Heart left ventricle (tissue), 16 donors: ENCODE data around the gene PRRG1. TPM values are rescaled to one million over a fixed set of nuclear protein-coding genes. Genes with fewer than 3 reads are reported as not detected.

Experiments used
- ATAC-seq, 4 donors: fragments of 200-7000 bp; cut with Tn5 transposase; one replicate each; pipeline ENCODE4 v1.9.1; 2020 to 2022; ENCODE audit warnings: moderate library complexity in 4 of 4, mild to moderate bottlenecking in 3 of 4, moderate number of reproducible peaks in 1 of 4
- DNase-seq, 5 donors: peaks; one replicate each; pipeline ENCODE4 v3.0.0-alpha.2; 2020
- H3K27ac ChIP-seq, 12 donors: fragments of 200-600 bp; sonication (generic) in 4 of 12; one replicate each; pipeline versions ENCODE4 v1.5.0 to v1.8.0; 2016 to 2022; ENCODE audit warnings: mild to moderate bottlenecking in 2 of 12
- H3K27me3 ChIP-seq, 9 donors: fragments of 200-600 bp; sonication (generic) in 2 of 9; one replicate each; pipeline versions ENCODE4 v1.5.1 to v1.8.0; 2016 to 2022; ENCODE audit warnings: mild to moderate bottlenecking in 3 of 9
- H3K36me3 ChIP-seq, 9 donors: fragments of 200-600 bp; sonication (generic) in 2 of 9; one replicate each; pipeline versions ENCODE4 v1.5.0 to v1.8.0; 2018 to 2022; ENCODE audit warnings: mild to moderate bottlenecking in 2 of 9
- H3K4me1 ChIP-seq, 12 donors: fragments of 200-600 bp; sonication (generic) in 4 of 12; one replicate each; pipeline versions ENCODE4 v1.5.0 to v1.8.0; 2016 to 2022; ENCODE audit warnings: mild to moderate bottlenecking in 3 of 12
- H3K4me3 ChIP-seq, 12 donors: fragments of 200-600 bp; sonication (generic) in 4 of 12; one replicate each; pipeline versions ENCODE4 v1.5.0 to v1.8.0; 2017 to 2022; ENCODE audit warnings: mild to moderate bottlenecking in 9 of 12, moderate library complexity in 4 of 12
- H3K9me3 ChIP-seq, 12 donors: fragments of 200-600 bp; sonication (generic) in 4 of 12; one replicate each; pipeline versions ENCODE4 v1.5.0 to v1.8.0; 2016 to 2022; ENCODE audit warnings: mild to moderate bottlenecking in 1 of 12
- POLR2A ChIP-seq, 2 donors: fragments of 450-650 bp; IDR thresholded peaks; one replicate each; pipeline ENCODE4 v1.6.1; 2017; ENCODE audit warnings: antibody characterized with exemption in 2 of 2, mild to moderate bottlenecking in 2 of 2, moderate library complexity in 2 of 2
- WGBS, 4 donors: extraction: QIAGEN DNeasy Blood & Tissue Kit in 2 of 4; methylation state at CpG; one replicate each; pipeline versions ENCODE4 v1.1.5 to v1.1.7; 2013 to 2018; 5-methylcytosine and 5-hydroxymethylcytosine counted together
- intact Hi-C, 10 donors: fragments of 100-400 bp; cut with DNase I; formaldehyde crosslinking; loops; one replicate each; pipeline versions ENCODE4 v1.11.1 to v1.14.2; 2022
- polyA plus RNA-seq, 2 donors: library from polyadenylated mRNA; stranded (reverse); fragments of 200-250 nt; gene quantifications; one replicate each; pipeline ENCODE4 v1.2.3, GENCODE V29; 2013
- total RNA-seq, 9 donors: library from RNA; depleted of rRNA in 2 of 9; stranded (reverse); fragments of >200 nt in 2 of 9; fragmentation: NEBNext Ultra II Directional in 3 of 9; extraction: Animal tissue kit (Norgen Biotek cat#: 25700) in 3 of 9; gene quantifications; one replicate each; pipeline versions ENCODE4 v1.1.0 to v1.2.4, GENCODE V29; 2016 to 2023
- TF ChIP-seq, protein P1 (sequence below), 12 donors: fragments of 200-600 bp; sonication (generic) in 4 of 12; IDR thresholded peaks; one replicate each; pipeline versions ENCODE4 v1.5.0 to v1.8.0; 2018 to 2022; ENCODE audit warnings: antibody characterized with exemption in 12 of 12, mild to moderate bottlenecking in 5 of 12
- donor health status: ischemic (EF 13 %, LVEDD 7.1; RV severe dilation, severe dysfunction).
- donor health status: healthy with polysubstance abuse.
- donor health status: DM: no; HTN: yes; CAD: no.
- donor health status: DM: no; HTN: no; CAD: no.
- donor health status: ischemic (EF 25% LVEDD 6.9; RV normal size, moderate dysfunction).
- donor health status: ischemic (EF 25% LVEDD 5.7; RV mildly dilated, moderate dysfunction).
- donor health status: healthy.
- donor health status: DM: yes; HTN: yes; CAD: no.
- donor health status: ischemic (EF 35%, LVEDD 5.7; RV mildly dilated, moderate dysfunction).
- donor health status: nonischemic (EF 11% LVEDD 7.7; RV severe dilation, severe dysfunction).
- donor health status: DM: yes; HTN: yes; CAD: no.
- donor health status: PGD.
- donor health status: ischemic (EF 29% LVEDD 5.4; RV normal size, mild dysfunction).
- donor health status: nonischemic (EF 23%, LVEDD 6.1; RV moderate dilation, normal function).

PRRG1 gene
- total and polyA plus RNA-seq, 11 donors = 3.0 to 17.3 (median 10.1) TPM

- H3K9me3 ChIP-seq = no peaks in the 10 kb centered on the region
- peaks cover 0 to 22% (median 2%) of the 10 kb centered on the region in 12 donors for H3K4me1 ChIP-seq
- peak in 3 of 4 donors; percentile 16 to 26 (median 17) for ATAC-seq
- intact Hi-C loops = loop anchor here in 1 of 10 donors (5.0 kb wide), 1 partner anchor 74 kb away; no protein-coding TSS in a partner anchor
- peak overlapping the region in 11 of 12 donors; percentile 34 to 89 (median 83) for H3K27ac ChIP-seq
- no peaks in the 10 kb centered on the region for H3K36me3 ChIP-seq
- peaks cover 0 to 30% (median 0%) of the 10 kb centered on the region in 9 donors for H3K27me3 ChIP-seq
- WGBS, 4 donors = 28 to 41% (median 36%) methylated on average over 11 of the region's 11 CpGs
- peak overlapping the region in 11 of 12 donors; percentile 29 to 83 (median 69) for H3K4me3 ChIP-seq
- no peak for DNase-seq
- no peak for TF ChIP-seq POLR2A (IDR thresholded peaks at IDR 0.05)
- TF ChIP-seq, protein P1, sequence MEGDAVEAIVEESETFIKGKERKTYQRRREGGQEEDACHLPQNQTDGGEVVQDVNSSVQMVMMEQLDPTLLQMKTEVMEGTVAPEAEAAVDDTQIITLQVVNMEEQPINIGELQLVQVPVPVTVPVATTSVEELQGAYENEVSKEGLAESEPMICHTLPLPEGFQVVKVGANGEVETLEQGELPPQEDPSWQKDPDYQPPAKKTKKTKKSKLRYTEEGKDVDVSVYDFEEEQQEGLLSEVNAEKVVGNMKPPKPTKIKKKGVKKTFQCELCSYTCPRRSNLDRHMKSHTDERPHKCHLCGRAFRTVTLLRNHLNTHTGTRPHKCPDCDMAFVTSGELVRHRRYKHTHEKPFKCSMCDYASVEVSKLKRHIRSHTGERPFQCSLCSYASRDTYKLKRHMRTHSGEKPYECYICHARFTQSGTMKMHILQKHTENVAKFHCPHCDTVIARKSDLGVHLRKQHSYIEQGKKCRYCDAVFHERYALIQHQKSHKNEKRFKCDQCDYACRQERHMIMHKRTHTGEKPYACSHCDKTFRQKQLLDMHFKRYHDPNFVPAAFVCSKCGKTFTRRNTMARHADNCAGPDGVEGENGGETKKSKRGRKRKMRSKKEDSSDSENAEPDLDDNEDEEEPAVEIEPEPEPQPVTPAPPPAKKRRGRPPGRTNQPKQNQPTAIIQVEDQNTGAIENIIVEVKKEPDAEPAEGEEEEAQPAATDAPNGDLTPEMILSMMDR (IDR thresholded peaks at IDR 0.05) = no peak
Measured at GRCh38 chrX:37348231-37348970, 763 bp upstream of the PRRG1 start.

- no peaks in the 10 kb centered on the region for H3K36me3 ChIP-seq
- H3K27ac ChIP-seq = peak overlapping the region in 11 of 12 donors; percentile 34 to 89 (median 83)
- intact Hi-C loops = loop anchor here in 1 of 10 donors (5.0 kb wide), 1 partner anchor 73 kb away; no protein-coding TSS in a partner anchor
- peak overlapping the region in 11 of 12 donors; percentile 29 to 83 (median 69) for H3K4me3 ChIP-seq
- TF ChIP-seq, protein P1 (IDR thresholded peaks at IDR 0.05) = no peak
- TF ChIP-seq POLR2A (IDR thresholded peaks at IDR 0.05) = no peak
- no peak for ATAC-seq
- DNase-seq = no peak
- 1 to 26% (median 9%) methylated on average over 15 to 18 of the region's 18 CpGs for WGBS, 4 donors
- H3K4me1 ChIP-seq = peaks cover 0 to 22% (median 2%) of the 10 kb centered on the region in 12 donors
- no peaks in the 10 kb centered on the region for H3K9me3 ChIP-seq
- H3K27me3 ChIP-seq = peaks cover 0 to 30% (median 0%) of the 10 kb centered on the region in 9 donors
Measured at GRCh38 chrX:37348971-37349220, 268 bp upstream of the PRRG1 start.

DNA sequence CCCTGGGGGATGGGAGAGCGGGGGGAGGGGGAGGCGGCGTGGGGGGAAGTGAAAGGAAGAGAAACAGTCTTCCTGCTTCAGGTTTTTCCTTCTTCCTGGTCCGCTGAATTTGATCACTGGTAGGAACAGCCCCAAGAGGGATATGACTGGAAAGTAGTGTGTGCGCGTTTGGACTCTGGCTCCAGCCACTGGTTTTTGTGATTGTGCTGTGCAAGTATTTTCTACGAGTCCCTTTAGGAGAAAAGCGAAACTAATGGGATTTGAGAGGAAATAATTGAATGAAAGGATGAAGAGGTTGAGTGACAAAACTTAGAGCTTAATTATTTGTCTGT lies 836 bp downstream of the PRRG1 start:
- TF ChIP-seq, protein P1 (IDR thresholded peaks at IDR 0.05) = no peak
- no peak for TF ChIP-seq POLR2A (IDR thresholded peaks at IDR 0.05)
- ATAC-seq = peak in 2 of 4 donors; percentile 27 to 34
- WGBS, 4 donors = 1 to 38% (median 19%) methylated on average over 7 to 8 of the region's 8 CpGs
- Histone ChIP-seq H3K9me3 (no peaks in the 10 kb centered on the region), H3K4me3 (peak overlapping the region; percentile 45 to 83 (median 69)), H3K27ac (peak overlapping the region; percentile 68 to 89 (median 83)), H3K27me3 (peaks cover 0 to 24% (median 0%) of the 10 kb centered on the region in 9 donors), H3K36me3 (no peaks in the 10 kb centered on the region), H3K4me1 (peaks cover 0 to 22% (median 2%) of the 10 kb centered on the region in 12 donors)
- peak in 2 of 5 donors; percentile 19 to 25 for DNase-seq
- intact Hi-C loops = loop anchor here in 1 of 10 donors (10.0 kb wide), 1 partner anchor 65 kb away; no protein-coding TSS in a partner anchor

DNA sequence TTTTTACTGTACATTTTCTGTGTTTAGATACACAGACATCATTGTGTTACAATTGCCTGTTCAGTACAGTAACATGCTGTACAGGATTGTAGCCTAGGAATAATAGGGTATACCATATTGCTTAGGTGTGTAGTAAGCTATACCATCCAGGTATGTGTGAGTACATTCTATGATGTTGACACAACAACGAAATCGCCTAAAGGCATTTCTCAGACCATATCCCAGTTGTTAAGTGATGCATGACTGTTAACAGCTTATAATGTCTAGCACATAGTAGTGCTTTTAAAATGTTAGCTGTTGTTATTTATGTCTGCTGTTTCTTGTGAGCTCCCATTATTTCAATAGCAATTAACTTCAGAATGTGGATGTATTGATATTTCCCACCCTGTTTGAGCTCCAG lies 4.5 kb downstream of the PRRG1 start:
- no peaks in the 10 kb centered on the region for H3K36me3 ChIP-seq
- peaks cover 0 to 10% (median 0%) of the 10 kb centered on the region in 12 donors for H3K4me1 ChIP-seq
- no peak overlapping the region for H3K4me3 ChIP-seq
- H3K27ac ChIP-seq = no peak overlapping the region
- H3K9me3 ChIP-seq = no peaks in the 10 kb centered on the region
- H3K27me3 ChIP-seq = peaks cover 0 to 12% (median 0%) of the 10 kb centered on the region in 9 donors
- 63 to 90% (median 78%) methylated on average over 2 of the region's 2 CpGs for WGBS, 4 donors
- DNase-seq (no peak), ATAC-seq (no peak)
- intact Hi-C loops = loop anchor here in 1 of 10 donors (10.0 kb wide), 1 partner anchor 61 kb away; no protein-coding TSS in a partner anchor
- TF ChIP-seq POLR2A (IDR thresholded peaks at IDR 0.05) = no peak
- TF ChIP-seq, protein P1 (IDR thresholded peaks at IDR 0.05) = no peak
